Measurements from ENCODE around the gene PATJ. TPM values are rescaled to one million over a fixed set of nuclear protein-coding genes. Genes with fewer than 3 reads are reported as not detected.

The PATJ gene
- total and polyA plus RNA-seq, 8 donors: 9.1 to 195 (median 68.0) TPM

- intact Hi-C loops (cut with DNase I; ENCODE audit: low total_unique reads): no loop called here
- WGBS, 5 donors: 94 to 97% (median 94%) methylated on average over 5 of the region's 5 CpGs
- DNase-seq: no peak
- Histone ChIP-seq H3K4me3 (no peak overlapping the region), H3K27ac (no peak overlapping the region), H3K4me1 (peaks cover 0 to 11% (median 0%) of the 10 kb centered on the region in 4 donors), H3K9me3 (no peaks in the 10 kb centered on the region), H3K36me3 (peaks cover 4 to 25% (median 13%) of the 10 kb centered on the region in 4 donors), H3K27me3 (no peaks in the 10 kb centered on the region)
- no peak for TF ChIP-seq EP300 (IDR thresholded peaks at IDR 0.05)
- TF ChIP-seq, protein P1, sequence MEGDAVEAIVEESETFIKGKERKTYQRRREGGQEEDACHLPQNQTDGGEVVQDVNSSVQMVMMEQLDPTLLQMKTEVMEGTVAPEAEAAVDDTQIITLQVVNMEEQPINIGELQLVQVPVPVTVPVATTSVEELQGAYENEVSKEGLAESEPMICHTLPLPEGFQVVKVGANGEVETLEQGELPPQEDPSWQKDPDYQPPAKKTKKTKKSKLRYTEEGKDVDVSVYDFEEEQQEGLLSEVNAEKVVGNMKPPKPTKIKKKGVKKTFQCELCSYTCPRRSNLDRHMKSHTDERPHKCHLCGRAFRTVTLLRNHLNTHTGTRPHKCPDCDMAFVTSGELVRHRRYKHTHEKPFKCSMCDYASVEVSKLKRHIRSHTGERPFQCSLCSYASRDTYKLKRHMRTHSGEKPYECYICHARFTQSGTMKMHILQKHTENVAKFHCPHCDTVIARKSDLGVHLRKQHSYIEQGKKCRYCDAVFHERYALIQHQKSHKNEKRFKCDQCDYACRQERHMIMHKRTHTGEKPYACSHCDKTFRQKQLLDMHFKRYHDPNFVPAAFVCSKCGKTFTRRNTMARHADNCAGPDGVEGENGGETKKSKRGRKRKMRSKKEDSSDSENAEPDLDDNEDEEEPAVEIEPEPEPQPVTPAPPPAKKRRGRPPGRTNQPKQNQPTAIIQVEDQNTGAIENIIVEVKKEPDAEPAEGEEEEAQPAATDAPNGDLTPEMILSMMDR (IDR thresholded peaks at IDR 0.05): no peak
- no peak for TF ChIP-seq POLR2AphosphoS5 (IDR thresholded peaks at IDR 0.05)
- no peak for TF ChIP-seq POLR2A (IDR thresholded peaks at IDR 0.05)
These were observed 250.0 kb downstream of the PATJ start for GRCh38 chr1:61992257-61992656.

DNA sequence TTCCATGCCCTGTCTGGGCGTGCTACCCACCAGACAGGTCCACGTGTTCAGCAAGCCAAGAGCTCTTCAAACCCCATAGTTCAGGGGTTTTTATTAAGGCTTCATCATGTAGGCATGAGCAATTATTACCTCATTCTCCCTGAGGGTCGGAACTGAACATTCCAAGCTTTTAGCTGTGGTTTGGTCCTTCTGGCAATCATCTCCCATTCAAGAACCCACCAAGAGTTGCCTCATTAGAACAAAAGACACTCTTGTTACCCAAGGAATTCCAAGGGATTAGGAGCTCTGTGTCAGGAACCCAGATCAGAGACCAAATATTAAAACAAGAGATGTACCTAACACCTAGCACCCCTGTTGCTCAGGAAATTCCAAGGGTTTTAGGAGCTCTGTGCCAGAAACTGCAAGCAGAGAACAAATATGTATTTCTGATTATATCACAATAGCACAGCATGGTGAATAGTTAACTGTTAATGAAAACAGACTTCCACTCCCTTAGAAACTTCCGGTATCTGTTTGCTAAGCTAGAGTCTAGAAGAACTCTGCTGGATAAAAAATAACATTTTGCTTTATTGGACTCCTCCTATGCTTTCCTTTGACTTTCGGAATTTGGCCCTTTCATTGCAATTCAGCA is 251.2 kb downstream of the PATJ start:
- Histone ChIP-seq H3K4me3 (no peak overlapping the region), H3K9me3 (no peaks in the 10 kb centered on the region), H3K36me3 (peaks cover 4 to 25% (median 13%) of the 10 kb centered on the region in 4 donors), H3K27me3 (no peaks in the 10 kb centered on the region), H3K4me1 (peaks cover 0 to 11% (median 0%) of the 10 kb centered on the region in 4 donors), H3K27ac (no peak overlapping the region)
- 48 to 73% (median 64%) methylated on average over 5 of the region's 5 CpGs for WGBS, 5 donors
- DNase-seq: peak in 1 of 2 donors; percentile 11
- no peak for TF ChIP-seq POLR2AphosphoS5 (IDR thresholded peaks at IDR 0.05)
- TF ChIP-seq EP300 (IDR thresholded peaks at IDR 0.05): no peak
- no peak for TF ChIP-seq POLR2A (IDR thresholded peaks at IDR 0.05)
- TF ChIP-seq, protein P1 (IDR thresholded peaks at IDR 0.05): no peak
- intact Hi-C loops (cut with DNase I; ENCODE audit: low total_unique reads): no loop called here

DNA sequence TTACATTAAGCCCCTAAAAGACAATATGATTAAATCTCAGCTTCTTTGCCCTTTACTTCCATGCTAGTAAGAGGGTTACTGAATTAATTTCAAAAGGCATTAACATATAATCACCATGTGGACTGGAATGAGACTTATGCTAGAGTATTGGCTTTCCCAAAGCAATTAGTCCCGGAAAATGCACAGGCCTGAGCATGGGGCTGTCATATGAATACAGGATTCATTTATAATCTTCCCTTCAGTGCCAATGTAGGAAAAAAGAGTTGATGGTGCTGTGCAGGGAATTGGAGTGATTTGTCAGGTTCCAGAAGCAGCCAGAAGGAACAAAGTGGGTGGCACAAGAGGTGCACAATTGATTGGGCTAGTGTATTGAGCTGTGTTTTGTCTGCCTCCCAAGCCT is 253.4 kb downstream of the PATJ start:
- peaks cover 4 to 25% (median 13%) of the 10 kb centered on the region in 4 donors for H3K36me3 ChIP-seq
- H3K9me3 ChIP-seq: no peaks in the 10 kb centered on the region
- H3K27ac ChIP-seq: no peak overlapping the region
- WGBS, 5 donors: 90 to 96% (median 95%) methylated on average over 1 of the region's 1 CpG
- H3K27me3 ChIP-seq: no peaks in the 10 kb centered on the region
- intact Hi-C loops (cut with DNase I; ENCODE audit: low total_unique reads): no loop called here
- H3K4me1 ChIP-seq: peaks cover 0 to 11% (median 0%) of the 10 kb centered on the region in 4 donors
- no peak for TF ChIP-seq EP300 (IDR thresholded peaks at IDR 0.05)
- TF ChIP-seq, protein P1 (IDR thresholded peaks at IDR 0.05): no peak
- no peak for TF ChIP-seq POLR2A (IDR thresholded peaks at IDR 0.05)
- no peak for TF ChIP-seq POLR2AphosphoS5 (IDR thresholded peaks at IDR 0.05)
- DNase-seq: no peak
- no peak overlapping the region for H3K4me3 ChIP-seq

GRCh38 chr1:61997123-61997522 is 254.8 kb downstream of the PATJ start:
- 68 to 88% (median 78%) methylated on average over 3 of the region's 3 CpGs for WGBS, 5 donors
- TF ChIP-seq POLR2AphosphoS5 (IDR thresholded peaks at IDR 0.05) (no peak), POLR2A (IDR thresholded peaks at IDR 0.05) (no peak), EP300 (IDR thresholded peaks at IDR 0.05) (no peak)
- TF ChIP-seq, protein P1 (IDR thresholded peaks at IDR 0.05): no peak
- intact Hi-C loops (cut with DNase I; ENCODE audit: low total_unique reads): no loop called here

More at GRCh38 chr1:61997123-61997522, 254.8 kb downstream of the PATJ start:
- Histone ChIP-seq H3K27me3 (no peaks in the 10 kb centered on the region), H3K27ac (no peak overlapping the region), H3K36me3 (peaks cover 0 to 14% (median 9%) of the 10 kb centered on the region in 4 donors), H3K4me1 (peaks cover 0 to 11% (median 0%) of the 10 kb centered on the region in 4 donors), H3K4me3 (no peak overlapping the region), H3K9me3 (no peaks in the 10 kb centered on the region)
- DNase-seq: no peak

All from stomach (tissue), 9 donors.